Right atrium auricular region (tissue), 2 donors: ENCODE measurements around the gene CLEC16A. TPM values are rescaled to one million over a fixed set of nuclear protein-coding genes. Genes with fewer than 3 reads are reported as not detected.

Source experiments
- DNase-seq: peaks from one replicate; pipeline ENCODE4 v3.0.0-alpha.2; 2019; ENCODE audit warnings: low spot score
- H3K27ac ChIP-seq, 2 donors: fragments of 200-600 bp; sonication (generic); 1 replicate in 1 of 2; 2 replicates in 1 of 2; pipeline ENCODE4 v1.5.1; 2016 to 2019
- H3K27me3 ChIP-seq, 2 donors: fragments of 200-600 bp; sonication (generic); one replicate each; pipeline versions ENCODE4 v1.5.1 to v1.6.0; 2017 to 2019
- H3K36me3 ChIP-seq: fragments of 200-600 bp; sonication (generic); one replicate; pipeline ENCODE4 v1.5.1; 2016
- H3K4me1 ChIP-seq, 2 donors: fragments of 200-600 bp; sonication (generic); one replicate each; pipeline versions ENCODE4 v1.5.1 to v1.6.0; 2017 to 2019
- H3K4me3 ChIP-seq, 2 donors: fragments of 200-600 bp; sonication (generic); 1 replicate in 1 of 2; 2 replicates in 1 of 2; pipeline ENCODE4 v1.5.1; 2017 to 2019; ENCODE audit warnings: mild to moderate bottlenecking in 1 of 2, moderate library complexity in 1 of 2
- H3K9me3 ChIP-seq, 2 donors: fragments of 200-600 bp; sonication (generic); one replicate each; pipeline ENCODE4 v1.5.1; 2019
- CTCF ChIP-seq, 2 donors: fragments of 200-600 bp; sonication (generic); IDR thresholded peaks; one replicate each; pipeline ENCODE4 v1.5.1; 2019; ENCODE audit warnings: antibody characterized with exemption in 2 of 2
- total RNA-seq, 2 donors: library from RNA; depleted of rRNA; stranded (reverse); fragments of >200 nt; gene quantifications; one replicate each; pipeline ENCODE4 v1.1.0, GENCODE V29; 2016

CLEC16A gene
- total RNA-seq, 2 donors from 2014 or later: 24.1 to 49.0 TPM

GRCh38 chr16:11063448-11064201 lies 119.3 kb downstream of the CLEC16A start:
- DNase-seq: no peak
- H3K9me3 ChIP-seq: no peaks in the 10 kb centered on the region
- H3K27ac ChIP-seq: no peak overlapping the region
- peaks cover 21% of the 10 kb centered on the region for H3K36me3 ChIP-seq
- TF ChIP-seq CTCF (IDR thresholded peaks at IDR 0.05): no peak
- H3K4me1 ChIP-seq: no peaks in the 10 kb centered on the region
- no peaks in the 10 kb centered on the region for H3K27me3 ChIP-seq
- no peak overlapping the region for H3K4me3 ChIP-seq

GRCh38 chr16:11064202-11064540 lies 119.8 kb downstream of the CLEC16A start:
- Histone ChIP-seq H3K36me3 (peaks cover 21% of the 10 kb centered on the region), H3K4me1 (no peaks in the 10 kb centered on the region), H3K9me3 (no peaks in the 10 kb centered on the region), H3K27ac (no peak overlapping the region), H3K4me3 (no peak overlapping the region), H3K27me3 (no peaks in the 10 kb centered on the region)
- no peak for DNase-seq
- TF ChIP-seq CTCF (IDR thresholded peaks at IDR 0.05): no peak

GRCh38 chr16:11064851-11065250 lies 120.5 kb downstream of the CLEC16A start:
- DNase-seq: no peak
- H3K4me1 ChIP-seq: no peaks in the 10 kb centered on the region
- no peaks in the 10 kb centered on the region for H3K27me3 ChIP-seq
- H3K4me3 ChIP-seq: no peak overlapping the region
- no peak for TF ChIP-seq CTCF (IDR thresholded peaks at IDR 0.05)
- no peak overlapping the region for H3K27ac ChIP-seq
- no peaks in the 10 kb centered on the region for H3K9me3 ChIP-seq
- H3K36me3 ChIP-seq: peaks cover 21% of the 10 kb centered on the region

GRCh38 chr16:11066261-11066870 lies 122.0 kb downstream of the CLEC16A start:
- no peaks in the 10 kb centered on the region for H3K4me1 ChIP-seq
- H3K36me3 ChIP-seq: peaks cover 14% of the 10 kb centered on the region
- no peaks in the 10 kb centered on the region for H3K27me3 ChIP-seq
- no peak overlapping the region for H3K4me3 ChIP-seq
- no peak for TF ChIP-seq CTCF (IDR thresholded peaks at IDR 0.05)
- no peak for DNase-seq
- H3K9me3 ChIP-seq: no peaks in the 10 kb centered on the region
- no peak overlapping the region for H3K27ac ChIP-seq

GRCh38 chr16:11067266-11067665 lies 122.9 kb downstream of the CLEC16A start:
- no peak overlapping the region for H3K4me3 ChIP-seq
- no peaks in the 10 kb centered on the region for H3K4me1 ChIP-seq
- no peaks in the 10 kb centered on the region for H3K27me3 ChIP-seq
- H3K36me3 ChIP-seq: peaks cover 6% of the 10 kb centered on the region
- no peak for DNase-seq
- H3K9me3 ChIP-seq: no peaks in the 10 kb centered on the region
- no peak overlapping the region for H3K27ac ChIP-seq
- no peak for TF ChIP-seq CTCF (IDR thresholded peaks at IDR 0.05)
